Articular chondrocyte of knee joint (primary cell): ENCODE measurements around the gene ACO2. TPM values are rescaled to one million over a fixed set of nuclear protein-coding genes. Genes with fewer than 3 reads are reported as not detected.

Experiments
- total RNA-seq: library from RNA; depleted of rRNA; stranded (reverse); fragments of >200 nt; gene quantifications from 2 replicates; pipeline ENCODE4 v1.2.3, GENCODE V29; 2012

ACO2 gene
- total RNA-seq = 46.8 and 52.7 TPM in 2 replicates

GRCh38 chr22:41468381-41469217, at the start of gene ACO2, which contains the start of gene PHF5A:
Gene ACO2 (plus strand): TSS chr22:41469117. CDS start chr22:41469147, 30 bp downstream.
Gene PHF5A (minus strand): TSS chr22:41468692. CDS start chr22:41468653, 39 bp downstream.

DNA sequence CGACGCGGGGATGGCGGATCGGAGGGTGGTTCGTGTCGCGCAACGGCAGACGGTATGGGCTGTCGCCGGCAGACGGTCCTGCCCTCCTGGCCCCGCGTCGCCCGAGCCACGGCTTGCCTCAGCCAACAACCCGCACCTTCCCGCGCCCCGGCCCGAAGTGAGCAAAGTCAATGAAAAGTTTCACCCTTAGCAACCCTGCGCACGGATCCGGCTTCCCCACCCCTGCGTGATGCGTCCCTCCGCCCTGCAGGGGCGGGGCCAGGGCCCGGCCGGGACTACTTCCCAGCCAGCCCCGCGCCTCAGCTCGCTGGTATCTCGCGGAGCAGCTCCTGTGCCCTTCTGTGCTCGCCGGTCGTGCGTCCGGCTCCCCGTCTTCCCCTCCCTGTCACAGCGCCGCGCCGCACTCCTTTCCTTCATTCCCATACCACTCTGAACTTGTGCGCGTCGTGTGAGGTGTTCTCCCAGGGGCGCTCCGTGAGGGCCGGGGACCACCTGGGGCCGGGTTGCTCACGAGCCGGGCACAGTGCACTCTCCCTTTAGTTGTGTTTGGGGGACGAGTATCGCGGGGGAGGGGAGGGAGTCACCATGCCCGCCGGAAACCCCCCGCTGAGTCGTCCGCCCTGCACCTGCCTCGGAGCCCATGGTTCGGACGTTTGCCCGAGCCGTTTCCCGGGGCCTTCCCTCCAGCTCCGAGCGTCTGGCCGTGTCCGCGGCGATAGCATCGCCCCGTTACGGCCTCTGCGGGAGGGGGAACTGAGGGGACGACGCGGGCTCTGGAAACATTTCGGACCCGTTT, 22.1 kb upstream of the ACO2 start, which contains the start of gene TOB2:
Gene TOB2 (minus strand): TSS at position 163 of the 796 bp plus-strand sequence. CDS start 9,456 bp downstream, outside the sequence.

DNA sequence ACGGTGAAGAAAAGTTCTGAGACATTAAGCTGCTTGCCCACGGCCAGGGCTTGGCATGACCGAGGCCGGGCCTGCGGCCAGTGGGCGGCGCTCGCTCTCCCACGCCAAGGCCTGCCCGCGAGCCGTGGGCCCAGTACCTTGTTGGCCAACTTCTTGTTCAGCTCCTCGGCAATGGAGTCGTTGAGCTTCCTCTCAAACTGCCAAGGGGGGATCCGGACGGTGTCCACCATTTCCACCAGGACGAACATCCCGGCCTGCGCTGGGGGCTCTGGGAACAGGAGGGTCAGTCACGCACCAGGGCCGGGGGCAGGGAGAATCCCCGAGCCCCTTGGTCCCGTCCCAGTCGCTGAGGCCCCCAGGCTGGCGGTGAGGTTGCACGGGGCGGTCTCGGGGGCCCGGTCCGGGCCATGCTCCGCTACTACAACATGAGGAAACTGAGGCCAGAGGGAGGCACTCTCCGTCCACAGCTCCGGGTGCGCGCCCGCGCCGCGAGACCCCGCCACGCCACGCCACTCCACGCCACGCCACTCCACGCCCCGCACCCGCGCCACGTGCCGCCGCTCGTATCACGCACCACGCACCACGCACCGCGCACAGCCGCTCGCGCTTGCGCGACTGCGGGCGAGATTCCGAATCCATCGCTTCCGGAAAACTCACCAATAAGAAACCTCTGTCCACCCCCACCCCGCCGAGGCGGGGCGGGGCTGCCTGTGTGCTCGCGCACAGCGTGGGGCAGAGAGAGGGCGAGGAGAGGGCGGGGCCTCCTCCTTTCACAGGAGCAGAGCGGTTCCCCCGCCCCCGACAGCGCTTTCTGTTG, 75.1 kb downstream of the ACO2 start, which contains the start of gene POLR3H:
Gene POLR3H (minus strand): TSS at position 617 of the 817 bp plus-strand sequence. CDS start 369 bp downstream, at position 248.

Other genes with a start within 250 kb of the ACO2 start
- 0.78 and 1.5 TPM in 2 replicates for gene CHADL, start 228.2 kb upstream of the ACO2 start, total RNA-seq
- gene RANGAP1, start 182.9 kb upstream of the ACO2 start, total RNA-seq = 41.6 and 57.7 TPM in 2 replicates
- 48.1 and 52.4 TPM in 2 replicates for gene ZC3H7B, start 167.6 kb upstream of the ACO2 start, total RNA-seq
- gene TEF, start 87.2 kb upstream of the ACO2 start, total RNA-seq = 9.5 and 10.6 TPM in 2 replicates
- 31.6 and 35.6 TPM in 2 replicates for gene TOB2, start 22.3 kb upstream of the ACO2 start, total RNA-seq
- 31.3 and 33.6 TPM in 2 replicates for gene PHF5A, start 425 bp upstream of the ACO2 start, total RNA-seq
- gene POLR3H, start 75.4 kb downstream of the ACO2 start, total RNA-seq = 19.1 and 21.7 TPM in 2 replicates
- gene CSDC2, start 91.9 kb downstream of the ACO2 start, total RNA-seq = 0.91 and 1.8 TPM in 2 replicates
- gene PMM1, start 120.7 kb downstream of the ACO2 start, total RNA-seq = 21.0 and 26.8 TPM in 2 replicates
- gene DESI1, start 151.9 kb downstream of the ACO2 start, total RNA-seq = 22.1 and 22.5 TPM in 2 replicates
- 280 and 286 TPM in 2 replicates for gene XRCC6, start 152.2 kb downstream of the ACO2 start, total RNA-seq
- 55.6 and 60.0 TPM in 2 replicates for gene SNU13, start 219.8 kb downstream of the ACO2 start, total RNA-seq
- gene MEI1, start 230.4 kb downstream of the ACO2 start, total RNA-seq = 2.5 and 3.2 TPM in 2 replicates